ENCODE results near the gene RCAN2.
A peak's percentile ranks its signal among the peaks of the same experiment; 100 is the strongest.

The RCAN2 gene

DNA sequence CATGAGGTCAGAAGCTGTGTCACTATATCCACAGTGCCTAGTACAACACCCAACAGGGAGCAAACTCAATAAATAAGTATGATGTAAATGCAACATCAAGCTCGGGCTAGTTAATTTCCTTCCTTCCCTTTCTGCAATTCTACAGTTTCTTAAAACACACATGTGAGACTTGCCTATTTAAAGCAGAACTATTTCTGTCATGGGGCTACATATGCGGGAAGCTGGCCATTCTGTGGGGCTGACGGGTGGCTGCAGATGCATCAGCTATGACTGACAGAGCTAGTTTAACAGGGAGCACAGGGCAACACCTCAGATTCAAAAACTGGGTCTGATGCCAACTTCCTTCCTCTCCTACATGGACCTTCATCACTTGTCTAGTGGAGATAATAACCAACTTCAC, 202.4 kb downstream of the RCAN2 start:
- no peak for DNase-seq

DNA sequence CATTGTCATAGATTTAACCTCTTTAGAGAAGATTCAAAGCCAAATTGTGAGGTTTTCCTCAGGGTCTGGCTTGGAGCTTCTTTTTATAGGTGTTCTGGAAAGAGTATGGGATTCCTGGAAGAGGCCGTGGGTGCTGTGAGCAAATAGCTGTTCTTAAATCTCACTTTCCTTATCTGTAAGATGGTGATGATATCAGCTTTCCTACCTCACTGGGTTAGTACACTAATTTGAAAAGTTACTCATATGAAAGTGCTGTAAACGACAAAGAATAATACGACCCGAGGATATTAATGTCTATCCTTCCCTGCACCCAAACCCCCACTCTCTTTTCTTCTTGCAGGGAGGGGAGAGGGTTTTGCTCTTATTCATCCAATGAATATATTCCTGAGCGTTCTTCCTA, 203.6 kb downstream of the RCAN2 start:
- no peak for DNase-seq

DNA sequence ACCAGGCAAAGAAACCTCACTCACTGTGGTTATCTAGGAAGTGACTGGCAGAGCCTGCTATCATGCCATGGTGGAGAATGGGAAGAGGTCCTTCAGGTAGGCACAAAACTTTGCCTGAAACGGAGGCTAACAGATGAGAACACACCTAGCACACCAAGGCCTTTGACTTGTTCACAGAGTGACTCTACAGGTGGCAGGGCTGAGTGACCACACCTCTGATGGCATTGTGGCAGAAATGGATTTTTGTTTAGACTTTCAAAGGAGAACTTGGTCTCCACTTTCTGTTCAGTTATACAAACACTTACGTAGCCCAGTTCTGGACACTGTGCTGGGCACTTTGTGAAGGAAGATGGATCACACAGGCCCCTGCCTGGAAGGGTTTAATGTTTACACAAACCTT, 204.2 kb downstream of the RCAN2 start:
- DNase-seq: no peak

DNA sequence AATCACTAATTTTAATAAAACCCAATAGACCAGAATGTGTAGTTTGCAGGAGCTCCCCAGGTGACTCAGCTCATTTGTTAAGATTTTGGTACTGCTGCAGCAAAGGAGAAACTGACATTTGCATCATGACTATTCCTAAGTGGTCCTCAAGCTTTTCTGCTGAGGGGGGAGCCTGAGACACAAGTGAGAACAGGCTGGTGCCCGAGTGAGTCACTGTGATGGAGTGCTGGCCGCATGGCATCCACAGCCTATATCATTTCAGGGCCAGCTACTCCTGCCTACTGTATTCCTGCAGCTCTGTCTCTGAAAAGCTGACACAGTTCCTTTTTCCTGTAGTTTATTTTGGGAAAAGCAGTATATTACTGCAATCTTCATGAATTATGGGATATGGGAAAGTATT, 206.8 kb downstream of the RCAN2 start:
- DNase-seq: no peak

DNA sequence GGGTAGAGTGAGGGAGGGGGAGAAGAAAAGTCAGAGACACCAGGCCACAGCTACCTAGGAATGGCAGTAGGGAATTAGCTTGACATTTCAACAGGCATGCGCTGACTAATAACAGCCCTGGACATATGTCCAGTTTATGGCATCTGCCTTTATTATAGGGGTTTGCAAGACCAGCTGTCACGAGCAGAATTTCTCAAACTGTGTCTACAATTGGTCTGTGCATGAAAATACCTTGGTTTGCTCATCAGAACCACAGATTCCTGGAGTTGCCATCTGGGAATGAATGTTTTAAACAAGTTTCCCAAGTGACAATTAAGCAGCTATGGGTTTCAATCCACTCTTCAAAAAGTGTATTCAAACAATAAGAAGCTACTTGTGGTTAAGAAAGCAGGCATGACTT, 210.1 kb downstream of the RCAN2 start:
- no peak for DNase-seq

DNA sequence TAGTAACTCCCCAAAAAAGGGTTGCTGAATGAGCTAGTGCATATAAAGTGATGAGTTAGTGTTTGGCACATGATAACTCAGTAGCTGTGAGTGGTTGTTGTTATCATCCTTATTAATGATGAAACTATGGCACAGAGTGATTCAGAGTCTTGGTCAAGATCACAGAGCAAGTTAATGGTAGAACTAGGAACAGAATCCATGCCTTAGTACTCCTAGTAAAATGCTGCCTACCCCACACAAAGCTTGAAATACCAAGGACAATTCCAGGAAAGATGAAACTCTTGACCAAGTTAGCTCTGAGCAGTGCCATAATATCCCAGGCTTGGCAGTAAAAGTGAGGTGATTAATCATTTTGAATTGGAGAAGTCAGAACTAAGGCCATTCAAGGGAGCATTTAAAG, 211.4 kb downstream of the RCAN2 start:
- no peak for DNase-seq

DNA sequence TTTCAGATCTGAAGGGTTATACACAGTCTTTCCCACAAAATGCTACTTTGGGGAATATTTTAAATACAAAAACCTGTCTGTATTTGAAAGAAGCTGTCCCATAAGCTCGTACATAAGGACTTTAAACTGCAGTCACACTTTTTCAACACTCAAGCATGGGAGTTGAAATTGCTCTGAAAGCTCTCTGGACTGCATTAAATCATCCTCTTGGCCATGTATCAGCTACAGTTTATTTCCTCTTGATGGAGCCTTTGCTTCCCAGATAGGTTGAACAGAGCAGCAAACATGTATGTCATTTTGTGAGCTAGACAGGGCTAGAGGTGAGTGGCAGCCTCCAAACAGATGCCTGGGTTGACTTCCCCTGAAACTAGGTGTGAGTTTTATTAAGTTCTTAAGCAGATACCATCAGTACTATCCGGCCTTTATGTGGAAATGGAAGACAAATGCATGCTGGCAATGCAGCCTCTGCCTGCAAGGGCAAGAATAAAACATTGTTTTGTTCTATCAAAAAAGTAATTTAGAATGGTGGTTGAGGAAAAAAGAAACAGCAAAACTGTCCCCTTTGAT, 214.6 kb downstream of the RCAN2 start:
- DNase-seq: no peak

DNA sequence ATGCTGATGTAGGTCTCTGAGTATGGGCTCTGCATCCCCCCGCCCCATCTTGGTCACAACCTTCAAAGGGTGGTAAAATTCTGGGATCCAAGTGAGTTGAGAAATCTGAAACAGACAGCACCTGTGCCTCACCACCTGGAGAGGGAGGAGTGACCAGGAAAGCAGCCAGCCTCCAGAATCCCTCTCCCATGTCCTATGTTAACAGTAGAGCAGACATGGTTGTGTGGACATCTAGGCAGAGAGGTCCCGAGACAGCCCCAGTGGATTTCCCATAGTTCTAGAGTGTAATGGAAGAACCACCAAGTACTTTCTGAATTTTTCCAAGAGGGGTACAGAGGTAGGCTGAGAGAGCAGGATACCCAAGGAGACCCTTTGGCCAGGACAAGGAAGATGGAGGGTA, 216.7 kb downstream of the RCAN2 start:
- no peak for DNase-seq

DNA sequence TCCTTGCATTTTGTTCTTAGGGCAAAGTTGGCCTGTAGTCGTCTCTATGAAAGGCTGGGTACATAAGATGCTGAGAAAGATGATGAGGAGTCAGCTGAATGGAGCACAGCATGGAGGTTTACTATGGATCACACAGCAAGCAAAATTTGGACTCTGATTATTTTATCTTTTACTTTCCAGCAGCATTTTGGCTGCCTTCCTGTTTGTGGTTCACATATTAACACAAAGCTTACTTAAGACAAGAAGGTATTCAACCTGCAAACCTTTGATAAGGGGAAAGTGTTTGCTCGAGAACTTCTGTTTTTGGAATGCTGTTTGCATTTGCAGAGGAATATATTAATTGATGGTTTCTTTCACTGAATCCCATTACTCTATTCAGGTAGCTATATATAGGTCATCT, 217.3 kb downstream of the RCAN2 start:
- no peak for DNase-seq

DNA sequence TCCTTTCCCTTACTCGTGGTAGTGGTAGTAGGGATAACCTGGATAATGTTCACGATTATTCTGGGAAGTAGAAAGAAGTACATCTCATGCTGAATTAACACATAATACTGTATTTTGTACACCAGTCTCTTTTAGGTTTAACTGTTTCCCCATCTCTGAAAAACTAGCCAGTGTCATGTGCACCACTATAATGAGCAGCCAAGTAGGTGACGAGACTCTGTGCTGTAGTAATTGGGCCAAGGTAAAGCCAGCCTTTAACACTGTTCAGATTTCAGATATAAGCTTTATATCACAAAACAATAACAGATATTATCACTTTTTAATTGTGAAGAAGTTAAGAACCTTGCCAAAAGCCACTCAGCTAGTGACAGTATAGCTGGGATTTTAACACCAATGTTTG, 219.5 kb downstream of the RCAN2 start:
- DNase-seq: no peak

DNA sequence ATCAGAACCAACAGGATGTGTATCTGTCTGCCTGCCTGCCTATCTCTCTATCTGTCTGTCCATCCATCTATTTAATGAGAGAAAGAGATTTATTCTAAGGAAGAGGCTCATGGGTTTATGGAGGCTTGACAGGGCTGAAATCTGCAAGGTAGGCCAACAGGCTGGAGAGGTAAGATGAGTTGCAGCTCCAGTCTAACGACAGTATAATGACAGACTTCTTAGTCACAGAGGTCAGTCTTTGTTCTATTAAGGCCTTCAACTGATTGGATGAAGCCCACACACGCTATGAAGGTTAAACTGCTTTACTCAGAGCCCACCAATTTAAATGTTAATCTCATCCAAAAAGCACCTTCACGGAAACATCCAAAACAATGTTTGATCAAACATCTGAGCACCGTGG, 220.1 kb downstream of the RCAN2 start:
- DNase-seq: no peak

DNA sequence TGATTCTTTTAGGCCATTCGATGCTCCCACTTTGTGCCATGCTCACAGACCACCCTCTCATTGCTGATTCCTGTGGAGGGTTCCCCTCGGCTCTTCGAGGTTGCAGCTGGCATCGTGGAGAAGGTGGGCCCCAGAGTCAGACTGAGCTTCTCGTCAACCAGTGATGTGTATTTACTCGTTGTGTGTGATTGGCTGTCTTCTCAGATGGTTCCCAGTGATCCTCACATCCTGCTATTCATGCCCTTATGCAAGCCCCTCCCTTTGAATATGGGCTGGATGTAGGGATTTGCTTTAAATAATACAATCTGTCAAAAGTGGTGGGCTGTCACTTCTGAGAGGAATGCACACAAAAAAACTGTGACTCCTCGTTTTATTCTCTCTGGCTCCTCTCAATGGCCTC, 220.9 kb downstream of the RCAN2 start:
- no peak for DNase-seq

DNA sequence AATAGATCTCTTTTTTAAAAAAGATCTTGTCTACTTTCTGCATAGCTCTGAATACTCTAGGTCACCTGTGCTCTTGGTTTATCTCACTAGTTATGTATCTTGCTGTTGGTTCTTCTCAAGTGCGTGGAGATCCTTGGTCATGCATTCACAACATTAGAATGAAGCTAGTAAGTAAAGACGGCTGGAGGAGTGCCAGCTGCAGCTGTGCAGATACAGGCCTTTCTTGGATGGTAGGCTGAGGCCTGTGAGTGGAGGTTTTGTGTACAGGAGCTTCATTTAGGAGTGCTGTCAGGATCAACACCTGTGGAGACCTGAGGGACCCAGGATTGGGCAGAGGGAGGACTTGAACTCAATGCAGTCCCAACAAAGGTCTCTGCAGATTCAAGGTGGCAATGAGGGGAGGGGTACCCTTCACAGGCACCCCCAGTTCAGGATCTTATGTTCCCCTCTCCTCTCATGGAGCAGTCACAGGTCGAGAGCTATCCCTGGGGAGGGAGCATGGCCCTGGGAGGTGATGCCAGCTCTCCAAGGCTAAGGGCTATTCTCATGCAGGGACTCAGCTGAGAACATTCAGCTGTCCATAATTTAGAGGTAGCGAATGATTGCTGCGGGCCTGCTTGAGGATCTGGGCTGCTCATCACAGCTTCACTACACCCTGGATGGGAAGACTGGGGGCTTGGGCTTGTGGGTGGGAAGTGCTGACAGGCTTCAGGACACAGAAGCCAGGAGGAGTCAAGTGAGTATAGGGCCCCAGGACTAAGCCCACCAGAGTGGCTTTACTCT, 221.6 kb downstream of the RCAN2 start:
- peak; percentile 7 for DNase-seq

DNA sequence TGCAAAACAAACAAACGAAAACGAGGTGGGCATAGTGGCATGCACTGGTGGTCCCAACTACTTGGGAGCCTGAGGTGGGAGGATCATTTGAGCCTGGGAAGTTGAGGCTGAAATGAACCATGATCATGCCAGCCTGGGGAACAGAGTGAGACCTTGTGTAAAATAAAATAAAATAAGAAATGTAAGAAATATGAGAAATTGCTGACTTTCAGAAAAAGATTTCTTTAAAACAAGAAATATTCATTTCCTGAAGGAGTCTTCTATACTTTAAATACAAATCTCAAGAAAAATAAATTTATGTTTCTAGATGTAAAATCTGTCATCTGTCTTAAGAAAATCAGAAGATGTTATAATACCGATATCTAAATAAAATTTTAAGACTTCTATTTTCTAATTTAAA, 223.7 kb downstream of the RCAN2 start:
- no peak for DNase-seq

DNA sequence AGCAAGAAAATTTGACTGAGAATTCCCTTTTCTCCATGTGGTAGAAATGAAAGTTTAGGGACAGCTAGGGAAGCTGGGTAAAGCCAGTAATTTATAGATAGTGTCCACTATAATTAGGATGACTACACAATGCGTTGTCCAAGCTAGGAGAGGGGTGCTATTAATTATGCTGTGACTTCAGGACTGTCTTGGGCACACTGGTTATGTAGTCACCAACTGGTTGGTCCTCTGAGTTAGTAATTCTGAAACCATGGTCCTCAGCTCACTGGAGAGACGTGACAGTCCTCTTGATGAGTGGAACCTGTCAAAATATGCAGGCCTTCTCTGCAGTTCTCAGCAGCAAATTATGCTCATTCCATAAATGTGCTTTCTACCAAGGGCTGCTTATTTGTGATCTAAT, 225.9 kb downstream of the RCAN2 start:
- DNase-seq: no peak

DNA sequence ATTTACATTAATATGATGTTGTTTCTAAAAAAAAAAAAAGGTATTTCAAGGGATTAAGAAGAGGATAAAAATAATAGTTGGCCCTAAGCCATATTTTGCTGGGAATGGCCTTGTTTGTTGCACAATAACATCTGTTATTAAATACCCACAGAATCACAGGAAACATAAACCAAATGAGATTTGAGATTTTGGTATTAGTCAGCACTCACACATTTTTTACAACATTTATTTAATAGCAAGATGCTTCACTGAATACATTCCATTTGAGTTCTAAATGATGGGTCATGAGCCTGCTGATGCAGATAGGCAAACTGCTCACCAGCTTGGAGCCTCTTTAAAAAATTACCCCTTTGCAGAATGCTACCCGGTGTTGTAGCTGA, 227.6 kb downstream of the RCAN2 start:
- DNase-seq: no peak

DNA sequence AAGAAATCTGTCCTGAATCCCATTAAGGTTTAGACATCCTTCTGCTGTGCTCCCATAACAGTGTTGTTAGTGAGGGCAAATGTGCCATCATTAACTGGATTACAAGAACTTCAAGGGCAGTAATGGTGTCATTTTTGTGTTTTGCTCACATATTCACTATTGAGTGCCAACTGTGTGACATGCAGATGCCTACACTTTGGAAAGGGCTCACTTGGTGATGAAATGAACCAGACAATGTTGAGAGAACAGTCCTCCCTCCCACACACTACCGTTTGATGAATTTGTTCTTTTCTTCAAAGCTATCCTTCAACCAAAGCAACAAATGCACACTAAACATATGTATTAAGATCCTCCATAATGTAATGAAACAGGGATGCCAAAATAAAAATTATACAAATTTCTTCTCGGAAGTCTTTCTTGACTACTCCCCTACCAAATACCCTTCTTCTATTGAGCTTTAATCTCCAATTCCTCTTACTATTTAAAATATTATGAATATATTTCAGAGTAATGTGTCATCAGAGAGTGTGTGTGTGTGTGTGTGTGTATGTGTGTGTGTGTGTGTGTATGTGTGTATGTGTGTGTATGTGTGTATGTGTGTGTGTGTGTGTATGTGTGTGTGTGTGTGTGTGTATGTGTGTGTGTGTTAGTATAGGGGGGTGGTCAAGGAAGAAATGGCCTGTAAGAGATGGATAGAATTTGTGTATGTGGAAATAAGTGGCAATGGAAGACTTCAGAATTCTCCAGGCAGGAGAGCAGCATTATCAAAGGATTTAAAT, 228.1 kb downstream of the RCAN2 start:
- DNase-seq: no peak

DNA sequence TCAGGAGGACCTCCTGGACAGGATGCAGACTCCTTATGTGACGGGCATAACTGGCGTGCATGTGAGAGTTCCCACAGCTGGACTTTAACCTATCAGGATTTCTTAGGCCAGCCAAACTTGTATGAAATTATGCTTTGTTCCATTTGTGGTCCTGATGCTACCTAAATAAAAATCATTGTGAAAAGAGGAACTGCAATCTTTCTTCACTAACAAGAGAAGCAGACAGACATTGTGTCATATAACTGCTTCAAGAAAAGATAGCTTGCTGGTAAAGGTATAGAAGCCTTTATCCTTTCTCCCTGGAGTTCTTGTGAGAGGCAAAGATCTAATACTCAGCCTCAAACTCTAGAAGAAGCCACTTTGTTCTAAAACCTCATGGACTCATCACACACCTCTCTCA, 233.0 kb downstream of the RCAN2 start:
- no peak for DNase-seq

DNA sequence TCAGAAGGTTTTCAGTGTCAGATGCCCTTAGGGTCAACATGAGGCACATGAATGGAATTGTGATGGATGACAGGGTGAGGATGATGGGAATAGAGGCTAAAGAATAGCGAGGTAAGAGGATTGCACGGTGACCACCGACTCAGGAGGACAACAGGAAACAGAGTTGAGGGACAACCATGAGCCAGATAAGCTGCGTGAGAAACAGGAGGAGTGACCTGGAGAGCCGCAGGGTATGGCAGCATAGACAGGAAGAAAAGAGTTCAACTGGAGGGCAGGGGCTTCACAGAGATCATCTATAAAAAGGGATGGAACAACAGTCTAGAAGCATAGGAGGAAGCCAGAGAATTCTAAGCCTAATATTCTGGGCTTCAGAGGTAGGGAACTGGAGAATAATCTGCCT, 235.7 kb downstream of the RCAN2 start:
- DNase-seq: no peak

DNA sequence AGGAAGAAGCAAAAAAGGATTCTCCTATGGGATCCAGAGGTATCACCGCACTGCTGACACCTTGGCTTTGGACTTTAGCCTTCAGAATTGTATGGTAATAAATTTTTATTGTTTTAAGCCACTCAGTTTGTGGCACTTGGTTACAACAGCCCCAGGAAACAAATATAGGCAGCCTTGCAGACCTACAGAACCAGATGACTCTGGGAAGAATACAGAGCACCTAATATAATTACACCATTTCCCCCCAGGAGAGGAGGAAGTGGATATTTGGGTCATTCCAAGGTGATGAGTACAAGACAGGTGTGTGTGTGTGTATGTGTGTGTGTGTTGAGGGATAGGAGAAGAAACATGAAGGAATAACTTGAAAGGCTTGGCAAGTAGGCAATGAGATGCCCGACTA, 236.3 kb downstream of the RCAN2 start:
- DNase-seq: no peak

DNA sequence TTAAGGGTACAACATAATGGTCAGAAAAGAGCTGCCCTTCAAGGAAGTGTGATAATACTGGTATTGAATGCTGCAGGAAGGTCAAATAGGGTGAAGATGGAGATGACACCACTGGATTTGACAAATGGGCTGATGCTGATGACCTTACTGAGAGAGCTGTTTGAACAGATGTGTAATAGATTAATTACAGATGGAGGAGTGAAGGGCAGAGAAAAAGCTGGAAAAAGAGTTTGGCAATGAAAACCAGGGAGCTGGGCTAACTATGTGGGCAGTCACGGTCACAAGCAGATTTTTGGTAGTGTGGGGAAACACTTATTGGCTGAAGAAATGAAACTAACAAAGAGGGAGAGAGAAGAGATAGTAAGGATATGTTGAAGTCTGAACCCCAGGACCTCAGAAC, 236.9 kb downstream of the RCAN2 start:
- DNase-seq: no peak

DNA sequence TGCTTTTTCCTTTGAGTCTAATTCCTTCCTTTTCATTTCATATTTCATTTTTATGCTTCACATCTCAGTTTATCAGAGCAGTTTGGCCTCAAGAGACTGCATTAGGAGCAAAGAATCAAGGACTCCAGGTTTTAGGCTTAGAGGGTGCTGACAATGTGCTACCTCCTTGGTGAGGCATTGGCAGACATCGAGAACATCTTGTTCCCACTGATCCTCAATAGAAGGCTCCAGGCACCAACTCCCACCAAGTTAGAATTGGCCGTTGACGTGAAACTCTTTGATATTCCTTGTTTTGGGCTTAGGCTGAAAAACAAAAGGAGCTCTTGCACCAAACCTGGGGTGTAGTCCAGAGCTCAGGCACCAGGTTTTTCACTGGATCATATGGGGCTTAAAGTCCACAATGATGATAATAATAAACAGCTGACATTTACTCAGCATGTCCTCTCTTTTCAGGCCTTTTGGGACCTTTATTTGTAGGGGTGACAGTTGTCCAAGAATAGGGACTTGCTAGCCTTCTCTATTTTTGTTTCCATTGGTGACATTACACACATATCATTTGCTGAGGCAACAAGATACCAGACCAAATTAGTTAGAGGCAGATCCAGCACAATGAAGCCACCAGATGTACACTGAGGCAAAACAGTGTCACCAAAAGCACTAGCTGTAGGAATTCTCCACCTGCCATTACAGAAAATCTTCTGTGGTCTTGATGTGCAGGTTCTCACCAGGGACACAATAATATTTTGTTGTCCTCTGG, 239.5 kb downstream of the RCAN2 start:
- no peak for DNase-seq

DNA sequence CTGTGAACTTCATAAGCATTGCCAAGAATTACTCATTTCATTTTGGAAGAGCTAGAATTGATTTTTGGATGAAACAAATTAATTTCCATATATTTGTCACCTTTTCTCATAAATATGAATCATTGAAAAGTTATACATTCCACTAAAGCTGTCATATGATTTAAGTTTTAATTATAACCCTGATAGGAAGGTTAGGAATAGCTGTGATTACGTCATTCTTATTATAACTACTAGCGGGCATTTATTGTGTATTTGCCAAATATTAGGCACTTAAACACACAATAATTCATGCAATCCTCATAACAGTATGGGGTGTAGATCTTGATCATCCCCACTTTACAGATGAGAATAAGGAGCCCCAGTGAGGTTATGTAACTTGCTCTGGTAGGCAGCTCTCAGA, 243.1 kb downstream of the RCAN2 start:
- no peak for DNase-seq

DNA sequence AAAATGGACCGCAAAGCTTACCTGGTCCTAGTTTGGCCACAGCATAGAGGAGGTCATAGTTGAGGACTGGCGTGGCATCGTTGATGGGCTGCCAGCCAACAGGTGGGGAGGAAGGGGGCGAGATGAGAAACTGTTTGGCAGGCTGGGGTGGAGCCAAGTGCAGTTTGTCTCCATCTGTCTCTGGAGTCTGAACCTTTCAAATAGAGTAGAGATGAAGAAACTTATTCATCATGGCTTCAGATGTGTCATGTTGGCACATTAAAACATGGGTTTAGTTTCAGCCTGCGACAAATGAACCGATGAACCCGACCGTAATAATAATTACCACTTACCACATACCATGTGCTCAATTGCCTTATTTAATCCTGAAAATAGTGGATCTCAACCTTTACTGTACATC, 244.5 kb downstream of the RCAN2 start:
- no peak for DNase-seq

Data from NCI-H1092 treated with DMSO at 0.1 percent for 48 hours (cell line).